ENCODE measurements around the gene TUBB4B.

DNA sequence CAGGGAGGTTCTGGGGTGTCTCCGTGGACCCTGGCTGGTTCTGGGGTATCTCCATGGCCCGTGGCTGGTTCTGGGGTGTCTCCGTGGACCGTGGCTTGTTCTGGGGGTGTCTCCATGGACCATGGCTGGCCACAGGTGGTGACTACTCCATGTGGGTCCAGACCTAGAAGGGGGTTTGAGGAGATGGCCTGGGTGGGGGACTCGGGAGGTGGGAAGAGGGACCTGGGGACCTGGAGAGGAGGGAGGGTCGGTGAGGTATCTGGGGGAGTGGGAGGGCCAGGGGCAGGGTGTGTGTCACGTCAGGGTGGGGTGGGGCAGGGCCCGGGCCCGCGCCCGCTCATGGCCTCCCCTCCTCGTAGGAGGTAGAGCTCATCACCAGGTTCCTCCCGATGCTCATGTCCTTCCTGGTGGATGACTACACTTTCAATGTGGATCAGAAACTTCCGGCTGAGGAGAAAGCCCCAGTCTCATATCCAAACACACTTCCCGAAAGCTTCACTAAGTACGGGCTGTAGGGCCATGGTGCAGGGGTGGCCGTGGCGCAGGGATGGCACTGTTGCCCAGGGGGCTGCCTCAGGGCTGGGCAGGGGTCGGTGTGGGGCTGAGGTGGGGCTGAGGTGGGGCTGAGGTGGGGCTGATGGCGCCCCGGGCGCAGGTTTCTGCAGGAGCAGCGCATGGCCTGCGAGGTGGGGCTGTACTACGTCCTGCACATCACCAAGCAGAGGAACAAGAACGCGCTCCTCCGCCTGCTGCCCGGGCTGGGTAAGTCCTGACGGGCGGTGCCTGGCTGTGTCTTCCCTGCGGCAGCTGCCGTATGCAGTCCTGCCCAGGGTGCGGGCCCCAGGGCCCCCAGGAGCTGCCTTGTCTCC is 25.7 kb downstream of the TUBB4B start:
- TF ChIP-seq EZH2 (IDR thresholded peaks at IDR 0.05; ENCODE audit: borderline replicate concordance, low read depth, low read length, poor library complexity, severe bottlenecking) (no peak), CTCF (conservative IDR thresholded peaks at IDR 0.05; ENCODE audit: low read depth, low read length) (no peak)
